A673 (cell line): ENCODE measurements around the gene SOX6. TPM values are rescaled to one million over a fixed set of nuclear protein-coding genes. Genes with fewer than 3 reads are reported as not detected.

Experiments used
- BruUV-seq: library from RNA; stranded (reverse); fragments of 400-500 nt; replicated peaks from 2 replicates; lab custom pipeline; 2021; lab: Mats Ljungman, UMichigan
- CTCF ChIA-PET: fragments of 300-600 bp; sonication (Branson Sonifier 250); formaldehyde crosslinking; loops from one replicate; lab custom pipeline; 2022; ENCODE audit warnings: antibody characterized with exemption; lab: Charles Lee
- POLR2A ChIA-PET: fragments of 300-600 bp; sonication (Branson Sonifier 250); formaldehyde crosslinking; loops from one replicate; lab custom pipeline; 2022; ENCODE audit warnings: antibody characterized with exemption; ENCODE audit not compliant: low non-redundant PET; lab: Charles Lee
- DNase-seq: peaks from one replicate; pipeline ENCODE4 v3.0.0-alpha.2; 2015; ENCODE audit warnings: low spot score
- H3K27ac ChIP-seq: fragments of 200-600 bp; sonication (generic); 2 replicates; pipeline ENCODE4 v1.5.1; 2016; ENCODE audit warnings: mixed run types, low read depth, mild to moderate bottlenecking, mixed read lengths, antibody characterized with exemption, low read length; ENCODE audit not compliant: poor library complexity, severe bottlenecking
- H3K27me3 ChIP-seq: fragments of 200-600 bp; sonication (generic); replicated peaks from 2 replicates; pipeline ENCODE4 v1.6.1; 2017; ENCODE audit warnings: mixed run types, low read depth, mild to moderate bottlenecking, mixed read lengths, antibody characterized with exemption, low read length; ENCODE audit not compliant: insufficient read depth, poor library complexity
- H3K36me3 ChIP-seq: fragments of 200-600 bp; sonication (generic); 2 replicates; pipeline ENCODE4 v1.6.1; 2016; ENCODE audit warnings: mixed run types, mild to moderate bottlenecking, mixed read lengths, antibody characterized with exemption, low read length; ENCODE audit not compliant: insufficient read depth, poor library complexity, severe bottlenecking
- H3K4me1 ChIP-seq: fragments of 200-600 bp; sonication (generic); 2 replicates; pipeline ENCODE4 v1.6.1; 2017; ENCODE audit warnings: mixed run types, mild to moderate bottlenecking, mixed read lengths, antibody characterized with exemption, low read length; ENCODE audit not compliant: insufficient read depth, poor library complexity, severe bottlenecking
- H3K4me3 ChIP-seq: fragments of 200-600 bp; sonication (generic); 2 replicates; pipeline ENCODE4 v1.5.1; 2016; ENCODE audit warnings: low read depth, mixed run types, mild to moderate bottlenecking, mixed read lengths, low read length; ENCODE audit not compliant: poor library complexity, severe bottlenecking
- H3K9me3 ChIP-seq: fragments of 200-600 bp; sonication (generic); 2 replicates; pipeline ENCODE4 v1.6.1; 2016; ENCODE audit warnings: mixed run types, low read depth, mild to moderate bottlenecking, mixed read lengths, antibody characterized with exemption, low read length; ENCODE audit not compliant: poor library complexity, severe bottlenecking
- EZH2 ChIP-seq: fragments of 200-600 bp; sonication (generic); IDR thresholded peaks from 2 replicates; pipeline ENCODE4 v1.6.1; 2017; ENCODE audit warnings: borderline replicate concordance, low read depth, mild to moderate bottlenecking, mixed read lengths, antibody characterized with exemption, low read length; ENCODE audit not compliant: poor library complexity, severe bottlenecking
- intact Hi-C: fragments of 100-400 bp; cut with micrococcal nuclease; formaldehyde crosslinking; loops from one replicate; pipeline ENCODE4 v1.10.0; 2022; ENCODE audit not compliant: unreplicated experiment
- total RNA-seq: library from RNA; stranded (reverse); gene quantifications from 2 replicates; pipeline ENCODE4 v1.2.3, GENCODE V29; 2021
- TF ChIP-seq, protein P1 (sequence below): fragments of 300-800, 200-600 bp; sonication (generic); conservative IDR thresholded peaks from 2 replicates; pipeline ENCODE4 v1.5.1; 2017; ENCODE audit warnings: low read depth, mild to moderate bottlenecking, antibody characterized with exemption, low read length, moderate library complexity, mixed read lengths

Gene SOX6
- total RNA-seq, 1 experiment from 2014 or later, result 27.5 TPM

DNA sequence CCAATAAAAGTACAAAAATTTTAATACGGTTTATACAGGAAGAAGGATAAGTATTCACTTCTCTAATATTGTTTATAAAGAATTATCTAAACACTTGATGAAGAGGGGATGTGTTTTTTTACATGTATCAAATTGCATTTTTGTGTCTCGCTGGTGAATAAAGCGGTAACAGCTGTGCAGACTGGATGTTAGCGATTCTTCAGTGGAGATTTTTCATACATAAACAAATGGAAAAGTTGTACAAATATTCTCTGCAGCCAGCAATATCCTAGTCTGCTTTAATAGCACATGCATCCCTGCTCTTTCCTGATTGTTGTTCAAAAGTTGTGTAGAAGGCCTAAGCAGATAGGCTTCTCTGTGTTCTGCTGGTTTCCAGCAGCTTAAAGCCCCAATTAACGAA lies 369.3 kb downstream of the SOX6 start:
- intact Hi-C loops, result no loop called here
- CTCF ChIA-PET, result no interaction called here

DNA sequence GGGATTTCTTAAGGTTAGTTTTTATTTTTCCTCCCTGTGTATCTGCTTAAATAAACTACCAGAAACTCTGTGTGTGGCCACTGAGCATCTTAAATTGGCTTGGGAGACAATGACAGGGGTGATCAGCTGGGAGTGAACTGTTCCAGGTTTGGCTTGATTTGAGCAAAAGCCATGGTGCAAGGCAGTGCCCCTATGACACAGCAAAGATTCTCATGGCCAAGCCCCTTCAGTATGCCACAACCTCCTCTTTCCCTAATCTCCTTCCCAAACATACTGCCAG lies 370.5 kb downstream of the SOX6 start:
- intact Hi-C loops, result no loop called here
- Histone ChIP-seq H3K4me1 (peaks cover 7% of the 10 kb centered on the region), H3K27me3 (no peaks in the 10 kb centered on the region), H3K27ac (no peak overlapping the region), H3K36me3 (no peaks in the 10 kb centered on the region), H3K4me3 (no peak overlapping the region), H3K9me3 (no peaks in the 10 kb centered on the region)
- no peak for DNase-seq
- BruUV-seq, result no TSS peak
- ChIA-PET POLR2A (no interaction called here), CTCF (no interaction called here)
- no peak for TF ChIP-seq EZH2
- TF ChIP-seq, protein P1, sequence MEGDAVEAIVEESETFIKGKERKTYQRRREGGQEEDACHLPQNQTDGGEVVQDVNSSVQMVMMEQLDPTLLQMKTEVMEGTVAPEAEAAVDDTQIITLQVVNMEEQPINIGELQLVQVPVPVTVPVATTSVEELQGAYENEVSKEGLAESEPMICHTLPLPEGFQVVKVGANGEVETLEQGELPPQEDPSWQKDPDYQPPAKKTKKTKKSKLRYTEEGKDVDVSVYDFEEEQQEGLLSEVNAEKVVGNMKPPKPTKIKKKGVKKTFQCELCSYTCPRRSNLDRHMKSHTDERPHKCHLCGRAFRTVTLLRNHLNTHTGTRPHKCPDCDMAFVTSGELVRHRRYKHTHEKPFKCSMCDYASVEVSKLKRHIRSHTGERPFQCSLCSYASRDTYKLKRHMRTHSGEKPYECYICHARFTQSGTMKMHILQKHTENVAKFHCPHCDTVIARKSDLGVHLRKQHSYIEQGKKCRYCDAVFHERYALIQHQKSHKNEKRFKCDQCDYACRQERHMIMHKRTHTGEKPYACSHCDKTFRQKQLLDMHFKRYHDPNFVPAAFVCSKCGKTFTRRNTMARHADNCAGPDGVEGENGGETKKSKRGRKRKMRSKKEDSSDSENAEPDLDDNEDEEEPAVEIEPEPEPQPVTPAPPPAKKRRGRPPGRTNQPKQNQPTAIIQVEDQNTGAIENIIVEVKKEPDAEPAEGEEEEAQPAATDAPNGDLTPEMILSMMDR, result no peak

More for the DNA sequence above, 369.3 kb downstream of the SOX6 start:
- BruUV-seq, result no TSS peak
- DNase-seq, result no peak
- Histone ChIP-seq H3K4me1 (peaks cover 7% of the 10 kb centered on the region), H3K27ac (no peak overlapping the region), H3K9me3 (no peaks in the 10 kb centered on the region), H3K4me3 (no peak overlapping the region), H3K27me3 (no peaks in the 10 kb centered on the region), H3K36me3 (no peaks in the 10 kb centered on the region)
- POLR2A ChIA-PET, result interaction anchor here (0.7 to 0.8 kb wide), 2 partner anchors 19 to 169 kb away, joined by 3 to 4 read pairs; no protein-coding TSS in a partner anchor
- TF ChIP-seq EZH2, result no peak
- TF ChIP-seq, protein P1, result no peak

DNA sequence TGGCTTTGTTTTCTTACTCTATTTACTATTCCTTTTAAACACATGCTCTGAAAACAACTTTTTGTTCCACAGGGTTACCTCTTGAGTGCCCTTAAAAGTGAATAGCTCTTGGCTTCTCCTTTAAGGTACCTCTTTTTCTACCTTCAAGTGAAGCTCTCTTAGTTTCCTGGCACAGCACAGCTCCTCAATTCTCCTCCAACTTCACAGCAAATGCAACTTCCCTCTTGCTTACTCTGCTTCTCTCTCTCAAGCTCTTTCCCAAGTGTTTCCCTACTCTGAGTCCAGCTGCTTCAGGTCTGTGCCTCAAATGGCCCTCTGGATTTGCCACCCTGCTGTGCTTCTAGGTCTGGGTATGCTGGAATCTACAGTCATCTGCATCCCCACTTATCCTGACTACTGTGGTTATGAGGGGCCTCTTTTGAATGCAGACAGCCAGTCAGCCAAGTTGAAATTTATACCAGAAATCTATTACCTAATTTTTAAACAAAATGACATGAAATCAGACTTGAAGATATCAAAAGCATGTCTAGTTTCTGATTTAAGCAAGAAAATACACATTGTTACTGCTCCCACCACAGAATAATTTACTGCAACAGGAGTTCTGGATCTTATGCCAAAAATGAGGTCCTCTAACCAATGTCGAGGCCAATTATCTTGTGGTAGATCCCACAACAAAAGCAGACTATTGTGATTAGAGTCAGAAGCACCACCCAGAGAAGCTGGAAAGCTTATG lies 371.1 kb downstream of the SOX6 start:
- intact Hi-C loops, result no loop called here
- Histone ChIP-seq H3K9me3 (no peaks in the 10 kb centered on the region), H3K27ac (no peak overlapping the region), H3K36me3 (no peaks in the 10 kb centered on the region), H3K4me1 (peaks cover 7% of the 10 kb centered on the region), H3K27me3 (no peaks in the 10 kb centered on the region), H3K4me3 (no peak overlapping the region)
- BruUV-seq, result no TSS peak
- CTCF ChIA-PET, result no interaction called here
- DNase-seq, result no peak
- POLR2A ChIA-PET, result no interaction called here
- TF ChIP-seq EZH2, result no peak
- TF ChIP-seq, protein P1, result no peak
